Left renal pelvis (tissue), 4 donors: Measurements from ENCODE around the gene MDGA2. TPM values are rescaled to one million over a fixed set of nuclear protein-coding genes. Genes with fewer than 3 reads are reported as not detected.
A peak's percentile ranks its signal among the peaks of the same experiment; 100 is the strongest.
"Not testable (repeated sequence)": the region's sequence is repeated elsewhere in the genome, so short reads cannot be mapped to it uniquely, and the experiment has no call there.

Experiments
- DNase-seq, 4 donors: peaks; one replicate each; pipeline ENCODE4 v3.0.0-alpha.2; 2013; ENCODE audit warnings: low read depth in 4 of 4, low spot score in 3 of 4
- polyA plus RNA-seq, 4 donors: library from polyadenylated mRNA; unstranded; fragments of 120-200 nt; gene quantifications; one replicate each; pipeline ENCODE4 v1.2.1, GENCODE V29; 2013; ENCODE audit not compliant: insufficient read length in 4 of 4

The MDGA2 gene
- polyA plus RNA-seq, 4 donors, result 1.6 to 2.9 (median 2.1) TPM

DNA sequence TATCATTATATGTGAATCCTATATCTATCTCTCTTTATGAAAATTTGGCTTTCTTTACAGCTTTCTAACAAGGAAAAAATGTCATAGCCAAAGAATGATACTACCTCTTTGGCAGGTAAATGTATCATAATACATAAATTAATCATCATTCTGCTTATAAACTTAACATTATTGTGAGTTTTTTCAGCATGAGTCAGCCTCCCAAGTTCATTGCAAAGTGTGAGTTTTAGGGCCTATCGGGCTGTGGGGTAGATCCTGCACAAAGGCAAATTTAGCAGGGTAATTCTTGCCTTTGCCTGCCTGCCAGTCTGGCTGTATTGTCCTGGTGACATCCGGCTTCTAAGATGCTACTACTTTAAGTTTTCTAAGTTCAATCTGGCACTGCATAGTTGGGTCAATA is 412.6 kb downstream of the MDGA2 start:
- no peak for DNase-seq

DNA sequence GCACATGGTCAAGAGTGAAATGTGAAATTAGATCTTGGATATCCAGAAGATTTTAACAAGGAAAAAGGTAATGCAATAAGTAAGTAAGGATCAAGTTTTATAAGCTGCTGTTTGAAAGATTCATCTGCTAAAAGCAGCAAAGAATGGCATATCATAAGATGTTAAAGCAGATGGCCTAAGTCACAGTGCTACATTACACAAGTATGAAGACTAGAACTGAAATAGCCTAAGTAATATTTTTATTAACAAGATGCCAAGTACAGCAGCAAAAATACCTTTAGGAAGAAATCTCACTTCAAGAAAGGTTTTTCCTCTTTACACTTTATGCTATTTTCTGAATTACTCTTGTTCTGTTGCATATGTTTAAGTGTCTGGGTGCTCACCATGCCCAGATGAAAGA is 414.1 kb downstream of the MDGA2 start:
- DNase-seq, result no peak

DNA sequence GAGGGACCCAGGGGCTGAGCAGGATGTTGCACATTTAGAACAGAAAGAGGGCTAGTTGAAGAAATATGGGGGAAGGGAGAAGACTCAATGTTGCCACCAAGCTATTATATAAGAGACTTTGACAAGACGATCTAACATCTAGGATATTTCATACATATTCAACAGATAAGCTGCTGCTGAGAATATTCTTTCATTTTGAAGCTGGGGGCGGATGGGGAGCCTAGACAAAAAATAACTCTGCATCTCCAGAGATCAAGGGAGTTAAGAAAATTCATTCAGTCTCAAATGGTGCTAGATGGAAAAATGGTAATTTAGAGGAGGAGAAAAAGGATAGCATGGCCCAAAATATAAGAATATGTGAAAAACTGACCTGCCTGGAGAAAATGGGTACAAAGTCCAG is 415.6 kb downstream of the MDGA2 start:
- DNase-seq, result no peak

DNA sequence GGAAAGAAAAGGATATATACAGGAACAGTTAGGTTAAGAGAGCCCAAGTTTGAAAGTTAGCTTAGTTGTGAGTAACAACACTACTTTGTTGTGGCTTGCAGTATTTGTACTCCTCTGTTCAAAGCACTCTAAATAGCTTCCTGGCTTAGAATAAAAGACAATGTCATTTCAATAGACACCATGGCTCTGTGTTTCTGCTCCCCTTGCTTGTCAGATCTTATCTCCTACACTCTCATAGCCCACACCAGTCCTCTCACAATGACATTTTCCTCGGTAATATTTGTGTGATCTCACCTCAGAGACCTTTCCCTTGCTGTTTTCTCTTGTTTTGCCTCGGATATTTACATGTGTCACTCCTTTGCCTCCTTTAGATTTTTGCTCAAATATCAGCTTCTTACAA is 418.4 kb downstream of the MDGA2 start:
- no peak for DNase-seq

DNA sequence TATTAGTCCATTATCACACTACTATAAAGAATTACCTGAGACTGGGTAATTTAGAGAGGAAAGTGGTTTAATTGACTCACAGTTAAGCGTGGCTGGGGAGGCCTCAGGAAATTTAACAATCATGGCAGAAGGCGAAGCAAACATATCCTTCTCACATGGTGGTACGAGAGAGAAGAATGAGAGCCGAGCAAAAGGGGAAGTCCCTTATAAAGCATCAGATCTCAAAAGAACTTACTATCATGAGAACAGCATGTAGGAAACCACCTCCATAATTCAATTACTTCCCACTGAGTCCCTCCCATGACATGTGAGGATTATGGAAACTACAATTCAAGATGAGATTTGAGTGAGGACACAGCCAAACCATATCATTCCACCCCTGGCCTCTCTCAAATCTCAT is 422.6 kb downstream of the MDGA2 start:
- no peak for DNase-seq

DNA sequence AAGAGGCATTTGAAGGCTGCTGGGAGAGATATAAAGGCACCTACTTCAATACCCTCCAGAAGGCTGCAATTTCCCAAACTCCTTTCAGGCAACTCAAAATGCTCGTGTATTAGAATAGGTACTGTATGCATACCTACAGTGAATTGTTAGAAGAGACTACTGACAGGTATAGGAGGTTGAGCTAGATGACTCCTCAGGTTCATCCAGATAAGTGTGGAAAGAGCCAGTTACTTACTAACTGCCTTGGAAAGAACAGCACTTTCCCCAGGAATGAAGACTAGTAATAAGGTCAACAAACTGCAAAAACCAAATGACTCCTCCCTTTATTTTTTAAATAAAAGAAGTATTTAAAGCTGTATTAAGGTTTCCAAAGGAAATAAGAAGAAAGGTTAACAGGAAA is 429.0 kb downstream of the MDGA2 start:
- no peak for DNase-seq

DNA sequence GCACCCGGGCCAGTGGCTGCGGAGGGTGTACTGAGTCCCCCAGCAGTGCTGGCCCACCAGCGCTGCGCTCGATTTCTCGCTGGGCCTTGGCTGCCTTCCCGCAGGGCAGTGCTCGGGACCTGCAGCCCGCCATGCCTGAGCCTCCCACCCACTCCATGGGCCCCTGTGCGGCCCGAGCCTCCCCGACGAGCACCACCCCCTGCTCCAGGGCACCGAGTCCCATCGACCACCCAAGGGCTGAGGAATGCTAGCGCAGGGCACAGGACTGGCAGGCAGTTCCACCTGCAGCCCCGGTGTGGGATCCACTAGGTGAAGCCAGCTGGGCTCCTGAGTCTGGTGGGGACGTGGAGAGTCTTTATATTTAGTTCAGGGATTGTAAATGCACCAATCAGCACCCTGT is 432.8 kb downstream of the MDGA2 start:
- DNase-seq, result not testable (repeated sequence)

DNA sequence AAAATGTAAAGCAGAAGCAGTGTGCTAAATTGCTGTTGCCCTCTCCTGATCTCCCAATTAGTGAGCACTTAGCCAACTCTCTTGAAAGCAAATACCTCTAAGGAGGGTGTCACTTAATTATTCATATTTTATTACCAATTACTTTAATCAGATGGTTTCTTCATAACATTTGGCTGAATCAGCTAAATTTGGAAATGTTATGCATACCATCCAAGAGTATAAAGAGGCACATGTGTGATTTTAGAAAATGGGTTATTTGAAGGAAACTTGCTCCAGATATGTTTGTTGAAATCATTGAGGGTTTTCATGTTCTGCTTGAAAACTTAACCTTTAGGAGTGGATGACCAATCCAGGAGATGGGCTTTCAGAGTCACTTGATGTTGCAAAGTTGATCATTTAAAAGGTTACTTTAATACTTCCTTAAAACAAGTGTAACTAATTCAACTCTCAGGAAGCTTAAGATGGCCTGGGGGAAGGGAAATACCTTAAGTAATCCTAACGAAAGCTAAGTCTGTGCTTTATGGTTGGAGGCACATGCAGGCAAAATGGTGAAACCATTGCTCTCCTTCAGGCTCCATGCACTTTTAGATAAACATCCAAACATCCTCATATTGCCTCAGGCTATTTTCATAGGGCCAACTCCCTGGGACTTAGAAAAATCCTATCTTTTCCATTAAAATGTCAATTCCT is 434.5 kb downstream of the MDGA2 start:
- no peak for DNase-seq

DNA sequence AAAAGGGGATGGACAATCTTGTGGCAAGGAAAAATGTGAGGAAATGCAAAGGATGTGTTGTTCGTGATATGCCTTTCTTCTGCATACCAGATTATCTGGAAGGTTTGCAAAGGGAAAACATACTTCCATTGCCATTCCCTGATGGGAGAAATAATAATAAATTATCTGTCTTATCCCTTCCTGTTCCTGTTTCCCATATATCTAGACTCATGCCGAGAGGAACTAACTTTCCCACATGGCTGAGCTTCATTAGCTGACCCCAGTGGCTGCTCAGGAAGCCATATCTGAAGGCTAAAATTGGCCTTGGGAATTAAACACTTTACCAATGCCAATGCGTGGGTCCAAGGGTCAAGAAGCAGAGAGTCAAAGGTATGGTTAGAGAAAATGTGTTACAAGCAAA is 439.8 kb downstream of the MDGA2 start:
- no peak for DNase-seq

DNA sequence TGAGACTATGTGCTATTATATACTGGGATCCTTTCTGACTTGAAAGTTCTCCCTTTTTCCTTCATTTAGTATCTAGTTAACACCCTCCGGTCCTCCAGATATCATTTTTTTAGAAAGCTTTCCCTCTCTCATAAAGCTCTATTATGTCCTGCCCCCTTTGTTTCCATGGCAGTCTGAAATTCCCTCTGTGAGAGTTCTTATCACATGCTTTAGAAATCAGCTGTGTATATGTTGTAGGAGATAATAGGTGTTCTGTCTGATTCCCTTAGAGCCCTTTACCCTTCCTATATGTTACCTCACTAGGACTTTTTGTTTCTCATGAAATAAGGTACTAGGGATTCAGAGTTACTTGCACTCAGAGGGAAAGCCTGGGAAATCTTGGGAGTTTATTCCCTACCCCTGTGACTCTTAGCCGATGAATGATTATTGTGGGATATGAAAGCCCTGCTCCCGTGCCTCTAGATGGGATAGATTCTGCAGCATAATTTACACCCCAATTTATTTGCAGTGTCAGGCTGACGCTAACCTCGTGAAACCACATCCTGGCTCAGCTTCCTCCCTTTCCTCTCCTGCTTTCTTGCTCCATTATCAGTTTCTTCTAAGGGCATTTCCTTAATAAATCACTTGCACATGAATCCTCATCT is 448.4 kb downstream of the MDGA2 start:
- peak in 2 of 4 donors; percentile 14 to 33 for DNase-seq

DNA sequence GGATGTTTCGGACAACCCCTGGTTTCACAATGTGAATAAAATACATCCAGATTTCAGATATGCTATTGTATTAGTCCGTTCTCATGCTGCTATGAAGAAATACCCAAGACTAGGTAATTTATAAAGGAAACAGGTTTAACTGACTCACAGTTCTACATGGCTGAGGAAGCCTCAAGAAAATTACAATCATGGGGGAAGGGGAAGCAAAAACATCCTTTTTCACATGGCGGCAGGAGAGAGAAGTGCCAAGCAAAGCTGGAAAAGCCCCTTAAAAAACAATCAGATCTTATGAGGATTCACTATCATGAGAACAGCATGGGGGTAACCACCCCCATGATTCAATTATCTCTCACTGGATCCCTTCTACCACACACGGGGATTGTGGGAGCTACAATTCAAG is 451.7 kb downstream of the MDGA2 start:
- no peak for DNase-seq

DNA sequence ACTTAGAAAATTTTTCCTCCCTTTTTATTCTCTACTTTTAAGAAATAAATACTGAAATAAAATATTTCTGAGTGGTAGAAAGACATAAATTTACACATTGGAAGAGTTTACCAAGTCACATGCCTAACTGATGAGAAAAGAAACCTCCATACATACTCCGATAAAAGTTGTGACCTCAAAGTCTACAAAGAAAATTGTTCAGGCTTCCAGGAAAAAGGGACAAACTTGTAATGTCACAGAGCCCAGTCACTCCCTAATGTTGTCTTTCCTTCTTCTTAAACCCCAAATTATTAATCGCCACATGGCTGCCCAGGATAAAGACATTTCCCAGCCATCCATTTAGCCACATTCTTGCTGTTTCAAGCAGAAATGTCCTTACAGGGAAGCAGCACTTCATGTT is 455.3 kb downstream of the MDGA2 start:
- DNase-seq, result no peak

DNA sequence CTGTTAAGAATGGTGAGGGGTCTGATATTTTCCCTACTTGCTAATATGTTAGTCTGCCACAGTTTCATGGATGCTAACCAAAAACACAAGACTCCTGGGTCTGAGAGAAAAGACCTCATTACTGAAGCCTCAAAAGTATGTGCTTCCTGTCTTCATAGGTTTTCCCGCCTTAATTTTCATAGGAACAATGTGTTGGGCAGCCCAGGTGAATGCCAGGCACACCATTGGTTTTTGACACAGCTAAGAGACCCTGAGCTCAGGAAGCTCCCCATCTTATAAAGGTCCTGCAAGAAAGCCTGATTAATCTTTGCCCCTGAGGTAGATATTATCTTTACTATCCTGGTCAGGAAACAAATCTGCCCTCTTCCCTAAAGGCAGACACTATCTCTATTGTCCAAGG is 464.1 kb downstream of the MDGA2 start:
- no peak for DNase-seq

DNA sequence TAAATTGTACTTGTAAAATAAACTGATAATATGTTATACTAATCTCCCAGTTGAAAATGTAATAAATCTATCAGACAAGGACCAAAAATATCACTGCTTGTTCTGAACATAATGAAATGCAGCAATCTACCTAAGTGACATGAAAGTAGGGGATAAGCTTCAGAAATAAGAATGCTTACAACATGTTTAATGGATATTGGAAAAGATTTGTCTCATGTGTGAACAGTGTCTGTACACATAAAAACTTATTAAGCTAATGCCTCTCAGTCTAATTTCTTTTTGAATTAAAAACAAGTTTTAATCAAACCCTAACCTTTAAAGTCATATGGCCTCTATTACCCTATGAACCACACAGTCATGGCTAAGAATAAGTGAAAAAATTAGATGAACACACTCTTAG is 465.3 kb downstream of the MDGA2 start:
- DNase-seq, result no peak

DNA sequence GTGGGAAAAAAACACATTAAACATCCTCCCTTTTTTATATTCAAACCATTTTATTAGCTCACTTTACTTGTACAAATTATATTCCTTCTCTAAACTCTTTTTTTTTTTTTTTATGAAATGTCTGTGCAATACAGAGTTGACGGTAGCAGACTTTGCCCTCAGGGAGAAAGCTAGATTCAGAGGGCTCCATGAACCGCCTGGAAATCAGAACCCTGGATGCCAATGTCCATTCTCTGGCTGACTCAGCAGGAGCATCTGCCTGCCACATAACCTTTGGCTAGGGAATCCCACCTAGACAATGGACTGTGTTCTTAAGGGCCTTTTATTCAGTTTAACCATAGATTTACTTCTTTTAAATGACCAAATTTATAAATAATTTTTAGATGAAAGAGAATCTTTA is 467.0 kb downstream of the MDGA2 start:
- no peak for DNase-seq

DNA sequence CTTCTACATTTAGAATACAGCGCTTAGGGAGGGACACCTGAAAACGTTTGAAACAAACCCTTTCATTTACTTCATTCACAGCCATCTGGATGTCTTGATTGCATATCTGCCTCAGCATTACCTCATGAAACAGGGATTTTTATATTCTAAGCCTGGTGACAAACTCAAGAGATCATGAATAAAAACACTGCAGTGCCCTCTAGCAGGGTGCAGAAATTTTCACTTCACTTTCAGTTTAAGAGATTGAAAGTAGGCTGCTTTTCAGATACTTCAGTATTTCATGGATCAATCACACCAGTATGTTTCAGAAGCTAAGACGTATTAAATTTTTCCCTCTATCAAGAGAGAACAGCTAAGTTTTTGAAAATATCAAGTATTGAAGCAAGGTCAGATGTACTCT is 467.8 kb downstream of the MDGA2 start:
- DNase-seq, result no peak

DNA sequence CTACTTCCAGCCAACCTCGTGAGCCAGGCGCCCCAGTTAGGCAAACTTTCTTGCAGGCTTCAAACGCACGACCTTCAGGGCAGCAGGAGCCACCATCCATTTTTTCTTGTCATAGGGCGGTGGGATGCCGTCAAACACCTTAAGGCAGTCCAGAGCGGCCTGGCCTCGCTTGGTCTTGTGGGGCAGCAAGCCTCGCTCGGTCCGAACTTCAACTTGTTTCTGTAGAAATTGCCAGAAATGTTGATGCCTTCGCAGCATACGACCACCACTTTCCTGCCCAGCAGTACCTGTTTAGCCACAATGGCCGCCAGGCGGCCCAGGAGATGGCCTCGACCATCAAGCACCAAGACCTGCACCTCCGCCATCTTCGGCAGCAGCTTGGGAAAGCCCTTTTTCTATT is 474.7 kb downstream of the MDGA2 start:
- no peak for DNase-seq

DNA sequence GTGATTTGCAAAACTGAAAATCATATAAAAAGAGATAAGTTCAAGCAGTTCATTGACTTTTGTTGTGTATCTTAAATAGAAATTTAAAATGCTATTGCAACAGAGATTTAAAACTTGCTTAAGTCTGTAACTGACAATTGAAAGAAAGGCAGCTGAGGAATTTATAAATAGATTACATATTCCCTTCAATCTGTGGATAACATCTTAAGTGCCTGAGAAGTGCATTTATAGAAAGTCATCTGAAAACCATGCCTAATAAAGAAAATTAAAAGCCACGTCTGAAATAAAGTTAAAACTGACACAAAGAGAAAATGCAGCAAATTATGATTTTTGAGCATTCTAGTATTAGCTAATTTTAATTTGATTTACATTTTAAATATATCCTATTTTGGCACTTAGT is 479.8 kb downstream of the MDGA2 start:
- no peak for DNase-seq

DNA sequence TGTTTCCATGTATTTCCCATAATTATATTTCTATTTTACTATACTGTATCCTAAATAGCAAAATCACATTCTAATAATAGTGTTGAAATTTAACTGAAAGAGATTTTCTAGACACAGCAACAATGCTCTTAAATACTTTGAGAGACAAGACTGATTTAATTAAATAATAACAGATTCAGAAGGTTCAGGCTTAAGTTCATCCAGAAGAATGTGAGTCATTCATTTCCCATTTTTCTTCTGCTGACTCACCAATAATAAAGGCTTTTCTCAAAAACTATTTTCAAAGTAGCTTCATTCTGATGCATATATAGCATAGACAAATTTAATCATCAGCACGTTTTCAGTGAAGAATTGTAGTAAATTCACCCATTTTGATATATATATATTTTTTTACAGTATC is 481.4 kb downstream of the MDGA2 start:
- no peak for DNase-seq

DNA sequence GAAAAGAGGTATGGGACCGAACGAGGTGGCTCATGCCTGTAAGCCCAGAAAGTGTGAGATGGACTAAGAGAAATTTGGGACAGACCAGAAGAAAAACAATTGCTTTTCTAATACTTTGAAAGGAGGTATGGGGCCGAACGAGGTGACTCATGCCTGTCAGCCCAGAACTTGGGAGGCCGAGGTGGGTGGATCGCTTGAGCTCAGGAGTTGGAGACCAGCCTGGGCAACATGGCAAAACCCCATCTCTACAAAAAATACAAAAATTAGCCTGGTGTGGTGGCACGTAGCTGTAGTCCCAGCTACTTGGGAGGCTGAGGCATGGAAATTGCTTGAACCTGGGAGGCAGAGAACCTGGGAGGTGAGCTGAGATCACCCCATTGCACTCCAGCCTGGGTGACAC is 483.2 kb downstream of the MDGA2 start:
- not testable (repeated sequence) for DNase-seq

DNA sequence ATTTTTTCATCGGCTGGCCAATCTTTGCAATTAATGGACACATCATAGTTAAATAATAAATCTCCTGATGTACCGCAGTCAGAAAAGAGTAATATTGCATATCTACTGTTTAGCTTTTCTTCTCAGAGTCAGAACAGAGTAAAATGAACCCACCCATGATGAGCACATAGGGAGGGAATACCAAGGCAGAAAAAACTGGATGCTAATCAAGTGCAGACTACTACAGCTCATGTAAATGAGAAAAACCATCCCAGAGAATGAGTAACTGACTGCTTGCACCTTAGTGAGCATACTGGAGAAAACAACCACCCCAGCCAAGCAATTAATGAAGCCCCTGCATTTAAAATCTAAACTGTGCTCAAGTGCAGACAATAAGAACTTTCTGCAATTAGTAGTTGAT is 483.7 kb downstream of the MDGA2 start:
- no peak for DNase-seq

DNA sequence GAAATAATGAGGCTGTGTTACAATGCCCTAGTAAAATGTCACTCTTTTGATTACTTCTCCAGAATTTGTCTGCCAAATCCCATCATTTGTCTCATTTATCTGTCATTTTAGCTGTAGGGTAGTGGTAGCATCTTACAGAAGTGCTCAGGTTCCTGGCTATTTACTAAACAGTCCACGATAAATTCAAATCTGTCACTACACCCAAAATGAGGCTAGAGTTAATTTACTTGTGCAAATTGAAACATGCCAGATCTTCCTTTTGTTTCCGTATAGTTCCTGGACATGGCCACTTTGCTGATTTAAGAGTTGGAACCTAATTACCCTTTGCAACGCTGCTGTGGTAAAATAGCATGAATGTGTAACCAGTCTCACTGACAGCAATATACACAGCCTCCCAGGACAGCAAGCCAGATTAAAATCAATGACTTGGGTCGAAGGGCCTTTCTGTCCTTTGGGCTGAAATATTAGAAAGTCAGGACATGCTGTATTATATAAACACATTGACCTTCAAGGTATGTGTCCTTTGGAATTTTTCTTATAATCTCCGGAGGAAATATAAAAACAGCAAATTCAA is 485.4 kb downstream of the MDGA2 start:
- DNase-seq, result no peak
